Endothelial cell (in vitro differentiated cells): ENCODE measurements around the gene STON1. TPM values are rescaled to one million over a fixed set of nuclear protein-coding genes. Genes with fewer than 3 reads are reported as not detected.
A peak's percentile ranks its signal among the peaks of the same experiment; 100 is the strongest.

Experiments used
- DNase-seq: peaks from one replicate; pipeline ENCODE4 v3.0.0; 2021; ENCODE audit warnings: low spot score
- H3K27ac Mint-ChIP-seq: one replicate; pipeline ENCODE4 v1.8.0; 2021; ENCODE audit warnings: mixed read lengths, inconsistent platforms; ENCODE audit not compliant: unreplicated experiment
- H3K27me3 Mint-ChIP-seq: one replicate; pipeline ENCODE4 v1.8.0; 2021; ENCODE audit warnings: mild to moderate bottlenecking, moderate library complexity, mixed read lengths, inconsistent platforms; ENCODE audit not compliant: unreplicated experiment
- H3K36me3 Mint-ChIP-seq: one replicate; pipeline ENCODE4 v1.8.0; 2021; ENCODE audit warnings: mild to moderate bottlenecking, low read depth, mixed read lengths, inconsistent platforms; ENCODE audit not compliant: unreplicated experiment
- H3K4me1 Mint-ChIP-seq: one replicate; pipeline ENCODE4 v1.8.0; 2021; ENCODE audit warnings: mild to moderate bottlenecking, mixed read lengths, inconsistent platforms; ENCODE audit not compliant: unreplicated experiment
- H3K4me3 Mint-ChIP-seq: one replicate; pipeline ENCODE4 v1.8.0; 2021; ENCODE audit warnings: mild to moderate bottlenecking, mixed read lengths, inconsistent platforms; ENCODE audit not compliant: unreplicated experiment
- H3K9me3 Mint-ChIP-seq: one replicate; pipeline ENCODE4 v1.8.0; 2021; ENCODE audit warnings: mixed read lengths, inconsistent platforms; ENCODE audit not compliant: unreplicated experiment
- total RNA-seq: library from RNA; stranded (reverse); fragmentation: NEBNext Ultra II Directional; extraction: Animal tissue kit (Norgen Biotek cat#: 25700); gene quantifications from one replicate; pipeline ENCODE4 v1.2.1, GENCODE V29; 2021; ENCODE audit not compliant: unreplicated experiment
- TF ChIP-seq, protein P1 (sequence below): fragments of 200-600 bp; sonication (generic); IDR thresholded peaks from one replicate; pipeline ENCODE4 v1.5.0; 2021; ENCODE audit warnings: antibody characterized with exemption; ENCODE audit not compliant: unreplicated experiment

Gene STON1
- total RNA-seq, 1 donor from 2014 or later: 3.1 TPM

- no peaks in the 10 kb centered on the region for H3K36me3 Mint-ChIP-seq
These were observed 57.6 kb downstream of the STON1 start for GRCh38 chr2:48587560-48587959.

DNA sequence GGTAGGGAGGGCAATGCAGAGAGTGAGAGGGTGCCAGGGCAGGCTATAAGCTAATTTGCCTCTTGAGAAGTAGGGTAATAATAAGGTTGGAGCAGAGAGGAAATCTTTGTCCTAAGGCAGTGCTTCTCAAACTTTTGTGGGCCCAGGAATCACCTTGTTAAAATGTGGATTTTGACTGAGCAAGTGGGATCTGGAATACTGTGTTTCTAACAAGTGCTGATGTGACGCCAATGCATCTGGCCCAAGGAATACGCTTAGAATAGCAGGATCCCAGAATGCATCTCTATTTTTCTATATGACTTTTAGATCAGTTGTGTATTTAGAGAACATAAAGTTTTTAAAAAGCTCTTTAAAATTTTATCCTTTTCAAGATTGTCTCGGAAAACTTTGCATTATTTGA is 58.0 kb downstream of the STON1 start:
- Mint-ChIP-seq H3K4me1 (no peaks in the 10 kb centered on the region), H3K9me3 (no peaks in the 10 kb centered on the region), H3K36me3 (no peaks in the 10 kb centered on the region), H3K4me3 (no peak overlapping the region), H3K27me3 (no peaks in the 10 kb centered on the region), H3K27ac (no peak overlapping the region)
- DNase-seq: no peak
- TF ChIP-seq, protein P1, sequence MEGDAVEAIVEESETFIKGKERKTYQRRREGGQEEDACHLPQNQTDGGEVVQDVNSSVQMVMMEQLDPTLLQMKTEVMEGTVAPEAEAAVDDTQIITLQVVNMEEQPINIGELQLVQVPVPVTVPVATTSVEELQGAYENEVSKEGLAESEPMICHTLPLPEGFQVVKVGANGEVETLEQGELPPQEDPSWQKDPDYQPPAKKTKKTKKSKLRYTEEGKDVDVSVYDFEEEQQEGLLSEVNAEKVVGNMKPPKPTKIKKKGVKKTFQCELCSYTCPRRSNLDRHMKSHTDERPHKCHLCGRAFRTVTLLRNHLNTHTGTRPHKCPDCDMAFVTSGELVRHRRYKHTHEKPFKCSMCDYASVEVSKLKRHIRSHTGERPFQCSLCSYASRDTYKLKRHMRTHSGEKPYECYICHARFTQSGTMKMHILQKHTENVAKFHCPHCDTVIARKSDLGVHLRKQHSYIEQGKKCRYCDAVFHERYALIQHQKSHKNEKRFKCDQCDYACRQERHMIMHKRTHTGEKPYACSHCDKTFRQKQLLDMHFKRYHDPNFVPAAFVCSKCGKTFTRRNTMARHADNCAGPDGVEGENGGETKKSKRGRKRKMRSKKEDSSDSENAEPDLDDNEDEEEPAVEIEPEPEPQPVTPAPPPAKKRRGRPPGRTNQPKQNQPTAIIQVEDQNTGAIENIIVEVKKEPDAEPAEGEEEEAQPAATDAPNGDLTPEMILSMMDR: no peak

More at GRCh38 chr2:48587560-48587959, 57.6 kb downstream of the STON1 start:
- no peaks in the 10 kb centered on the region for H3K4me1 Mint-ChIP-seq
- DNase-seq: no peak
- no peaks in the 10 kb centered on the region for H3K9me3 Mint-ChIP-seq
- H3K4me3 Mint-ChIP-seq: no peak overlapping the region
- no peaks in the 10 kb centered on the region for H3K27me3 Mint-ChIP-seq
- TF ChIP-seq, protein P1: no peak
- H3K27ac Mint-ChIP-seq: no peak overlapping the region

DNA sequence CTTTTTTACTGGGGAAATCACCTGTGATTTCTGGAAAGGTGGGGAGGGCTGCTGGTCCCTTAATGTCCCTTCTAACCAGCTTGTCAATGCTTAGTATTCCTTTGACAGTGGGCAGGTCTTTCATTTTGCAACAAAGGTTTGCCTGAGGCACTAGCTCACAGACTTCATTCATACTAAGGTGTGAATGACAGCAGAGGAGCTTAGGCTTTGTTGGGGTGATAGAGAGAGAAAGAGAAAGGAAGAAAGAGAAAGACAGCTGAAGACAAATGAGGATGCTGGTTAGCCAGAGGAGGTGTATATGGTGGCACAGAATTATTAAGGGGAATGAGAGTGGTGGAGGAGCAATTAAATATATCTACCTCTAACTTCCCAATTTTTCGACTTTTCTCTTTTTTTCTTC is 58.8 kb downstream of the STON1 start:
- no peaks in the 10 kb centered on the region for H3K27me3 Mint-ChIP-seq
- H3K27ac Mint-ChIP-seq: no peak overlapping the region
- H3K36me3 Mint-ChIP-seq: no peaks in the 10 kb centered on the region
- no peak for DNase-seq
- TF ChIP-seq, protein P1: no peak
- H3K4me3 Mint-ChIP-seq: no peak overlapping the region
- H3K9me3 Mint-ChIP-seq: no peaks in the 10 kb centered on the region
- no peaks in the 10 kb centered on the region for H3K4me1 Mint-ChIP-seq

- TF ChIP-seq, protein P1: peak; percentile 80
- H3K36me3 Mint-ChIP-seq: no peaks in the 10 kb centered on the region
These were observed 59.3 kb downstream of the STON1 start for GRCh38 chr2:48589170-48589767.

GRCh38 chr2:48590017-48590416 is 60.1 kb downstream of the STON1 start:
- DNase-seq: no peak
- Mint-ChIP-seq H3K27ac (no peak overlapping the region), H3K4me1 (no peaks in the 10 kb centered on the region), H3K4me3 (no peak overlapping the region), H3K27me3 (no peaks in the 10 kb centered on the region), H3K9me3 (no peaks in the 10 kb centered on the region), H3K36me3 (no peaks in the 10 kb centered on the region)
- TF ChIP-seq, protein P1: no peak

More at GRCh38 chr2:48589170-48589767, 59.3 kb downstream of the STON1 start:
- peak; percentile 44 for DNase-seq
- H3K27me3 Mint-ChIP-seq: no peaks in the 10 kb centered on the region
- no peak overlapping the region for H3K27ac Mint-ChIP-seq
- H3K4me1 Mint-ChIP-seq: no peaks in the 10 kb centered on the region
- no peak overlapping the region for H3K4me3 Mint-ChIP-seq
- H3K9me3 Mint-ChIP-seq: no peaks in the 10 kb centered on the region
